ENCODE results near the gene ZDHHC20.
"Not testable (repeated sequence)": the region's sequence is repeated elsewhere in the genome, so short reads cannot be mapped to it uniquely, and the experiment has no call there.

Gene ZDHHC20

GRCh38 chr13:21435231-21435630, 23.9 kb downstream of the ZDHHC20 start:
- no peak for DNase-seq

DNA sequence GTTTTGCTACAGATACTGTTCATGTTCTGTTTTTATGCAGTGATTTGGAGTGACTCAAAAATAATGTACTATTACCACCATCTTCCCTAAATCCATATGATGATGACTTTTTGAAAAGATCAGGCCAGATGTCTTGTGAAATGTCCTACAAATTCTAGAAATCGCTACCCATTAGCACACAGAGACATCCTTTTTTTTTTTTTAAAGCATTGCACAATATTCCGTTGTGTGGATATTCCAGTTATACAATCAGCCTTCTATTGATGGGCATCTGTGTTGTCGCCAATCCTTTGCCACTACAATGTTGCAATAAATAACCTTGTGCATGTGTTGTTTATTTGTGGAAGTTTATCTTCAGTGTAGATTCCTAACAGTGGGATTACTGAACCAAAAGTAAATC, 24.5 kb downstream of the ZDHHC20 start:
- no peak for DNase-seq

DNA sequence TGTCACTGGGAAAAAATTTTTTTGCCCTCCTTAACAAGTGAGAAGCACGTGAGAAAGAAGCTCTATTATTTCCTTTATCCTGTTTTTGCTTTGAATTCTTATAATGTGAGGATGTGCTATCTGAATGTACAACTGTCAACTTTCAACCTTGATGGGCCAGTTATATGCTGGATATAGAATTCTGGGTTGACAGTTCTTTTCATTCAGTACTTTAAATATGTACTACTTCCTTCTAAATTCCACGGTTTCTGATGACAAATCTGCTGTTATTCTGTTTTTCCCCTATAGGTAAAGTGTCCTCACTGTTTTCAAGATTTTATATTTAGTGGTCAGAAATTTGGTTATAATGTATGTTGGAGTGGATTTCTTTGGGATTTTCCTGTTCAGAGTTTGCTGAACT, 29.9 kb downstream of the ZDHHC20 start:
- DNase-seq, result no peak

DNA sequence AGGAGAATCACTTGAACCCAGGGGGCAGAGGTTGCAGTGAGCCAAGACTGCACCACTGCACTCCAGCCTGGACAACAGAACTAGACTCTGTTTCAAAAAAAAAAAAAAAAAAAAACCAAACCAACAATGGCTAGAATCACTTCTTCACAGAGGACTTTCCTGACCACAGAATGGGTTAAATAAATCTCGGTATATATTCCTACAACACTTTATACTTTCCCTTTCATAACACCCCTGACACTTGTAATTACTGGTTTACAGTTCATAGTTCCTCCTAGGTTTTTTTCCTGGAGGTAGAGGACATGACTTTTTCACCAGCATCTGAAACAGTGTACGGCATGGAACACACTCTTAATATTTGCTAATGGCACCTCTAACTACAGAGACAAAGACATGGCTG, 31.4 kb downstream of the ZDHHC20 start:
- no peak for DNase-seq

DNA sequence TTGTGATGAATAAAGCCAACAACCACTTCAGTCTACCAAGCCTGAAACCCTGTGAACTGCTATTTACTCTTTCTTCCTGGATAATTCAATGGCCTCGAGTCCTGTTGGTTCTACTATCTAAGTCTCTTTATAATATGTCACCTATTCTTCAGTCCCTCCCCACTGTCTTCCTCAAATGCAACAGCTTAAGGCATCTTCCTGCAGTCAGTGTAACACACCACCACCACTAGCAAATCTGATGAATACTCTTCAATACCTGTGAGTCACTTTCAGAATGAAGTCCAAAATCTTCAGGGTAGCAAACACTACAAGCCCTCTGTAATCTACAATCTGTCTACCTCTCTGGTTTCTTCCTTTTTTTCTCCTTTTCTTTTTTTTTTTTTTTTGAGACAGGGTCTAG, 32.9 kb downstream of the ZDHHC20 start:
- DNase-seq, result no peak

- no peak for DNase-seq
These were observed 38.4 kb downstream of the ZDHHC20 start for GRCh38 chr13:21420706-21421105.

DNA sequence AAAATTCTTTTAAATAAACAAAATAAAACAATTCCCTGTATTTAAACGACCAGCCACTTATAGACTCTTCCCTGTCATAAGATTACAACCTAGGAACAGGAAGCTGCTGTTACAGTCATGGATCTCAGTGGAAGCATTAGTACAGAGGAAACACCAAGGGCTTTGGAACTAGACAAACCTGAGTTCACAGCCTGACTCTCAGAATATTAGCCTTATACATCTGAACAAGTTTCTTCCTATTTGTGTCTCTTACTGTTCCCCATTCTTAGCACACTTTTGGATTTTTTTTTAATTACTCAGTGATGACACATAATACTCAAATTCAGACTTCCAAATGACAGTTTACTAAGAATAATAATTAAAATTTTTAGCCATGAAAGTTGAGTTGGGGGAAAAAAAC, 46.1 kb downstream of the ZDHHC20 start:
- no peak for DNase-seq

DNA sequence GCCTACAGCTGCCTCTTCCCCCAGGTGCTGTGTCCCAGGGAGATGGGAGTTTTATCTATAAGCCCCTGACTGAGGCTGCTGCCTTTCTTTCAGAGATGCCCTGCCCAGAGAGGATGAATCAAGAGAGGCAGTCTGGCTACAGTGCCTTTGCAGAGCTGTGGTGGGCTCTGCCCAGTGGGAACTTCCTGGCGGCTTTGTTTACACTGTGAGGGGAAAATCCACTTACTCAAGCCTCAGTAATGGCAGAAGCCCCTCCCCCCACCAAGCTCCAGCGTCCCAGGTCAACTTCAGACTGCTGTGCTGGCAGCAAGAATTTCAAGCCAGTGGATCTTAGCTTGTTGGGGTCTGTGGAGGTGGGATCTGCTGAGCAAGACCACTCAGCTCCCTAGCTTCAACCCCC, 48.6 kb downstream of the ZDHHC20 start:
- DNase-seq, result not testable (repeated sequence)

- DNase-seq, result no peak
These were observed 53.8 kb downstream of the ZDHHC20 start for GRCh38 chr13:21405309-21405708.

- DNase-seq, result no peak
These were observed 56.4 kb downstream of the ZDHHC20 start for GRCh38 chr13:21402586-21403307.

GRCh38 chr13:21399741-21400140, 59.4 kb downstream of the ZDHHC20 start:
- no peak for DNase-seq

DNA sequence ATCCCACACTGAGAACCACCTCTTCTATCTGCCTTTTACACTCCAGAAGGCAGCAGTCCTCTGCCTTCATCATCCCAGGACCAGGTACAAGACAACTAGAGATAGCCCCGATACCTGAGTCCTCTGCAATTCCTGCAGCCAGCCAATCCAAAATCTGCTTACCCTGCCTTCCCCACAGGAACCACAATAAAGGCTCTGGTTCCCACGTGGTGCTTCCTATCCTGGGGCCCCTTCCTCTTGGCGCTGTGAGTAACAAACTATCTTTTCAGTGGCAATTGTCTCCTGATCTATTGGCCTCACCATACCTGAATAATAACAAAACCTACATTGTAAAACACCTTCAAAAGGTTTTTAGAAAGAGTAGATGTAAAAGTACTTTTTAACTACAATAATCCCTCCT, 63.1 kb downstream of the ZDHHC20 start:
- no peak for DNase-seq

- DNase-seq, result no peak
These were observed 70.0 kb downstream of the ZDHHC20 start for GRCh38 chr13:21389124-21389523.

DNA sequence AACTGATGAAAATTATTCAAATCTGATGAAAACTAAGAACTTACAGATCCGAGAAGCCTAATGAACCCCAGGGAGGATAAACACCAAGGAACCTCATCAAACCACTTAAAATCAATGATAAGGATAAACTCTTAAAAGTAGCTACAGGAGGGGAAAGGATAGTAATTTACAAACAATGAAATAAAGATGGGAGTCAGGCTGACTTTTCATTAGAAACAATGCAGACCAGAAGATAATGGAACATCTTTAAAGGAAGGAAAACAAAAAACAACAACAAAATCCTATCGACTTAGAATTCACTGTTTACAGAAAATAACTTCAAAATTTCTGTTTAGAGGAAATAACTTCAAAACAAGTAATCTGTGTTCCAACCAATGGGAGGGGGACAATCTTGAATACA, 73.4 kb downstream of the ZDHHC20 start:
- no peak for DNase-seq

DNA sequence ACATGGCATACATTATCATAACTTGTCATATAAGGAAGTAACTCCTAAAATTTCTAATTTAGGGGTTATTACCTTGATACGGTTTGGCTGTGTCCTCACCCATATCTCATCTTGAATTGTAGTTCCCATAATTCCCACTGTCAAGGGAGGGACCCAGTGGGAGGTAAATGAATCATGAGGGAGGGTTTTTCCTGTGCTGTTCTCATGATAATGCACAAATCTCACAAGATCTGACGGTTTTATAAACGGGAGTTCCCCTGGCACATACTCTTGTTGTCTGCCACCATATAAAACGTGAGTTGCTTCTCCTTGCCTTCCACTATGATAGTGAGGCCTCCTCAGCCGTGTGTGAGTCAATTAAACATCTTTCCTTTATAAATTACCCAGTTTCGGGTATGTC, 76.0 kb downstream of the ZDHHC20 start:
- no peak for DNase-seq

DNA sequence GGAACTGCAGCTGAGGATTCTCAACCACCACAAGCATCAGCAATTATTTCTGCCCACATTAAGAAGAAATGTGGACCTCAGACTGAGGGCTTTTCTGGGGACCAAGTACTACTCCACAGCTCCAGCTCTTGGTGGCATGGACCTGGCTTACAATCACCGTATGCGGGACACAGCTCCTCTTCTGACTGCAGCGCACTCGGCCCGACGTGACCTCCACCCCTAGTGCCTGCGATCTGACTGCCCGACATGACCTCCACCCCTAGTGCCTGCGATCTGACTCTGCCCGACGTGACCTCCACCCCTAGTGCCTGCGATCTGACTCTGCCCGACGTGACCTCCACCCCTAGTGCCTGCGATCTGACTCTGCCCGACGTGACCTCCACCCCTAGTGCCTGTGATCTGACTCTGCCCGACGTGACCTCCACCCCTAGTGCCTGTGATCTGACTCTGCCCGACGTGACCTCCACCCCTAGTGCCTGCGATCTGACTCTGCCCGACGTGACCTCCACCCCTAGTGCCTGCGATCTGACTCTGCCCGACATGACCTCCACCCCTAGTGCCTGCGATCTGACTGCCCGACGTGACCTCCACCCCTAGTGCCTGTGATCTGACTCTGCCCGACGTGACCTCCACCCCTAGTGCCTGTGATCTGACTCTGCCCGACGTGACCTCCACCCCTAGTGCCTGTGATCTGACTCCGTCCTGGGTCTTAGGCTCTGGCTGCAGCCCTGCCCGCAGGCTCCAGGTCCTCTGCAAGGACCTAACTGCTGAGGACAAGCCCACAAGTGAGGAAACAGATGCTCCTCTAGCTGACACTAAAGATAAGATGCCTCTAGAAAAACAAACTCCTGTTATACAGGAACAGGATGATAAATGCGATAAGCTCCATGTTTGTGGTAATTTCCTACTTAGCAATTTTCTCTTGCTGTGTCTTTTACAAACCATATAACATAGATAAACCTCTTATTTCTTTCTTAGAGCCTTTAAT, 81.8 kb downstream of the ZDHHC20 start:
- not testable (repeated sequence) for DNase-seq

GRCh38 chr13:21372530-21372929, 86.6 kb downstream of the ZDHHC20 start:
- no peak for DNase-seq

DNA sequence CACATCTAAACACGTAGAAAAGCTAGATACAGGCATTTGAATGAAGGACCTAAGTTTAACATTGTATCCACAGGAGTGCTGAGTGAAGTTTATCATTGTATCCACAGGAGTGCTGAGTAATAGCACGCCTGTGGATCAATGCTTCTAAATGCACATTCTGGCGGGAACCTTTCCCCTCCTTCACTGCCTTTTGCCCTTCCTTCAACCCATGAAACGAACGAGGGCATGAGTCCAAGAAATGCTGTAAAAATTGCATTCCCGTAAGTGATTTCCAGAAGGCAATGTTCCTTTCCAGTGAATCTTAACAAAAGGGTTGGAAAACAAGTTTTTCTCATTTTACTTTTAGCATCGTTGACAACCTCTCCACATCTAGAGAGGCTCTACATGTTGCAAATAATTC, 88.1 kb downstream of the ZDHHC20 start:
- no peak for DNase-seq

- DNase-seq, result no peak
These were observed 93.5 kb downstream of the ZDHHC20 start for GRCh38 chr13:21365574-21365973.

DNA sequence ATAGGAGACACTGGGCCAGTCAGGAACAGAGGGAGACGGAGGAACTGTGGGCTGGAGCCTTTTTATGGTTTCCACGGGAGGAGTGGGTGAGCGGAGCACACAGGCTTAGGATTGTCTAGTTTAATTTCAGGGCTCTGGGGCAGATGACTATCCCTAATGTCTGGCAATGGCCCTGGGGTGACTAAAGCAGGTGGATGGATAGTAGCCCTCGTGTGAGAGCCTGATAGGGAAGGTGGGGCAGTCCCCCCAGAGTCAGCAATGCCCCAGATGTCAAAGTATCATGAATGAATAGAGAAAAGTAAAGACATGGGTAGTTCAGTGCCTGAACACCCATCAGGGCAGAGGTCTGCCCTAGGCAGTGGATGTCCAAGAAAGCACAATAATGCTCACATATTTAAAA, 94.2 kb downstream of the ZDHHC20 start:
- no peak for DNase-seq

- no peak for DNase-seq
These were observed 94.7 kb downstream of the ZDHHC20 start for GRCh38 chr13:21364357-21364756.

- no peak for DNase-seq
These were observed 96.4 kb downstream of the ZDHHC20 start for GRCh38 chr13:21362741-21363140.

- no peak for DNase-seq
These were observed 97.4 kb downstream of the ZDHHC20 start for GRCh38 chr13:21361706-21362105.

DNA sequence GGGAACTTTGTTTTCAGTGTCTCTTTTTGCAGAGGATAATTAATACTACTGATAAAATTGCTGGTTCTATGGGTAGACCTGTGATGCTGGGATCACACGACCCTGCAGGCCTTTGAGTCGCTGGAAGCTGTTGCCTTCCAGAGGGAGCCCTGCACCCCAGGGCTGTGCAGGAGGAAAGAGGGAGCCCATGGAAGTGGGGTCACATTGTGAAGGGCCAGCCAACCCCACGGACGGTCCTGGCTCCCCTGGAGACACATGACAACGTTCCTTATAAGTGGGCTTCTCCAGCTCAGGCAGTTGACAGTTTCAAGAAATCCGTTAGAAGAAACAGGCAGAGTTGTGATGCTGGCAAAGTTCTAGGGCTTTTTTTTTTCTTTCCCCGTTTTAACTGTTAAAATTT, 98.0 kb downstream of the ZDHHC20 start:
- no peak for DNase-seq
